Osteocyte (in vitro differentiated cells): Measurements from ENCODE around the gene BANP. TPM values are rescaled to one million over a fixed set of nuclear protein-coding genes. Genes with fewer than 3 reads are reported as not detected.
"Not testable (repeated sequence)": the region's sequence is repeated elsewhere in the genome, so short reads cannot be mapped to it uniquely, and the experiment has no call there.

ENCODE experiments used
- DNase-seq: peaks from one replicate; pipeline ENCODE4 v3.0.0; 2021; ENCODE audit warnings: mixed read lengths; ENCODE audit not compliant: unreplicated experiment; ENCODE audit errors: extremely low spot score
- H3K27ac Mint-ChIP-seq: one replicate; pipeline ENCODE4 v1.8.0; 2021; ENCODE audit warnings: mild to moderate bottlenecking, mixed read lengths; ENCODE audit not compliant: unreplicated experiment
- H3K27me3 Mint-ChIP-seq: one replicate; pipeline ENCODE4 v1.8.0; 2021; ENCODE audit warnings: mixed read lengths; ENCODE audit not compliant: unreplicated experiment
- H3K36me3 Mint-ChIP-seq: one replicate; pipeline ENCODE4 v1.8.0; 2021; ENCODE audit warnings: mixed read lengths; ENCODE audit not compliant: unreplicated experiment
- H3K4me1 Mint-ChIP-seq: one replicate; pipeline ENCODE4 v1.8.0; 2021; ENCODE audit warnings: mixed read lengths; ENCODE audit not compliant: unreplicated experiment
- H3K4me3 Mint-ChIP-seq: one replicate; pipeline ENCODE4 v1.8.0; 2021; ENCODE audit warnings: mild to moderate bottlenecking, moderate library complexity, mixed read lengths; ENCODE audit not compliant: unreplicated experiment
- H3K9me3 Mint-ChIP-seq: one replicate; pipeline ENCODE4 v1.8.0; 2021; ENCODE audit warnings: mixed read lengths; ENCODE audit not compliant: unreplicated experiment
- CTCF ChIP-seq: fragments of 200-600 bp; sonication (generic); IDR thresholded peaks from 2 replicates; pipeline ENCODE4 v1.5.0; 2021; ENCODE audit warnings: antibody characterized with exemption, mild to moderate bottlenecking, moderate library complexity
- total RNA-seq: library from RNA; stranded (reverse); gene quantifications from 2 replicates; pipeline ENCODE4 v1.2.1, GENCODE V29; 2021

BANP gene
- total RNA-seq, 1 donor from 2014 or later = 20.5 TPM

- H3K27ac Mint-ChIP-seq, H3K27me3 Mint-ChIP-seq, H3K4me1 Mint-ChIP-seq, H3K4me3 Mint-ChIP-seq, DNase-seq, H3K9me3 Mint-ChIP-seq: not testable (repeated sequence)
- peaks cover 11% of the 10 kb centered on the region for H3K36me3 Mint-ChIP-seq
Observed at GRCh38 chr16:88041986-88042562, 90.8 kb downstream of the BANP start.

GRCh38 chr16:88043208-88043910, 92.1 kb downstream of the BANP start:
- H3K4me1 Mint-ChIP-seq, H3K27me3 Mint-ChIP-seq, H3K27ac Mint-ChIP-seq, H3K9me3 Mint-ChIP-seq, DNase-seq, H3K4me3 Mint-ChIP-seq: not testable (repeated sequence)
- peaks cover 13% of the 10 kb centered on the region for H3K36me3 Mint-ChIP-seq

DNA sequence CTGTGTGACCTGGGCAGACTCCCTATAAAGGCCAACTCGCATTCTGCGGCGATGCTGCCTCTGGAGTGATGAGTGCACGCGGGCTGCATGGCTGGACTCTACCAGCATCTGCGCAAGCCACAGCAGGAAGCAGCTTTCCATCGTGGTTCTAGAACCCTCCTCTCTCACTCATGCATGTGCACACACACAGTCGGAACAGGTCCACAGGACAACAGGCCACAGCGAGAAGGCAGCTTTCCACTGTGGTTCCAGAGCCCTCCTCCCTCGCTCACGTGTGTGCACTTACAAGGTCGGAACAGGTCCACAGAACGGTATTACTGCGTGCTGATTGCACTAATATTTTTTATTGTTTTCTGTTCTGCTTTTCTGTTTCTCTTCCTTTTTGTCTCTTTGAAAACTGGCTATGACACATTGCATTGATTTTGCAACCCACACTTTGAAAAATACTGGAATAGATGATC, 92.9 kb downstream of the BANP start:
- not testable (repeated sequence) for H3K27me3 Mint-ChIP-seq, DNase-seq, H3K4me3 Mint-ChIP-seq, H3K27ac Mint-ChIP-seq, H3K9me3 Mint-ChIP-seq, H3K4me1 Mint-ChIP-seq
- peaks cover 19% of the 10 kb centered on the region for H3K36me3 Mint-ChIP-seq

DNA sequence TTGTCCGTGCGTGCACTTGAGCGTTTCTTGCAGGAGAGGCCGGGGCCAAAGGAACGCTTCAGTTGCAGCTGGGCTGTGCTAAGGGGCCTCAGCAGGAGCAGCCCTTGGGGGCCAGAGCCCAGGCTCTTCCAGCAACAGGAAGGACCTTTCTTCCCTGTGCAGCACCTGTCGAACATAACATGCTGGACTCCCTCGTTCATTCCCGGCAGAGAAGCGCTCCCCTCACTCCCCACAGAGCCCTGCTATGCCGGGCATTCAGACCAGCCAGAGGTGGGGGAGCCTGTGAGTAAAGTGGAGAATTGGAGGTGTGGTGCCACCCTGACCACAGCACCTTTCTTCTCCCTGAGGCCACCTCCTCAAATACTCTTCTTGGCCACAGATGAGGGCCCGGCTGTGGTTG, 94.1 kb downstream of the BANP start:
- H3K9me3 Mint-ChIP-seq, H3K27me3 Mint-ChIP-seq, H3K4me1 Mint-ChIP-seq, DNase-seq, H3K4me3 Mint-ChIP-seq: not testable (repeated sequence)
- H3K36me3 Mint-ChIP-seq = peaks cover 28% of the 10 kb centered on the region
- peak overlapping the region; percentile 23 for H3K27ac Mint-ChIP-seq

DNA sequence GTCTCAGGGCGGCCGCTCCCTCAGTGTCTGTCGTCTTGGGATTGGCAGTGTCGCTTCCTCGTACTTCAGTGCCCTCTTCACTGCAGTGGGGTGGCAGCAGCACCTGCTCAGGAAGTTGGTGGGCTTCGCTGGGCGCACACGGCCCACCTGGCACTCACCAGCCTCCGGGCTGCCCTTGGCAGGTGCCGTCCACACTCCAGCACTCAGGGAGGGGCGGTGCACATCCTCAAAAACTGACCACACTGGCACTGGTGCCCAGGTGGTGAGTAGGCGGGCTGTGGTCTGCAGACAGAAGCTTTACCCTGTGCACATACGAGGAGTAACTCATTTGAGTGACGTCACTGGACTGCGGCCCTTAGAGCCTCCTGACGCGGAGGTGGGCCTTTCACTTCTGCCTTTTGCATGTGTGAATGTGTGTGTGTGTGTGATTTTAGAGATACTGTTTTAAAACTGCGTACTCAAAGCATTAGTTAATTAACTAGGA, 94.6 kb downstream of the BANP start:
- peaks cover 31% of the 10 kb centered on the region for H3K36me3 Mint-ChIP-seq
- H3K27me3 Mint-ChIP-seq = no peaks in the 10 kb centered on the region
- no peak overlapping the region for H3K4me3 Mint-ChIP-seq
- no peak overlapping the region for H3K27ac Mint-ChIP-seq
- no peaks in the 10 kb centered on the region for H3K9me3 Mint-ChIP-seq
- TF ChIP-seq CTCF = no peak
- no peaks in the 10 kb centered on the region for H3K4me1 Mint-ChIP-seq
- DNase-seq = no peak

- no peak for DNase-seq
Observed at GRCh38 chr16:88047462-88047861, 96.2 kb downstream of the BANP start.

More at GRCh38 chr16:88047462-88047861, 96.2 kb downstream of the BANP start:
- TF ChIP-seq CTCF = no peak
- H3K27ac Mint-ChIP-seq = no peak overlapping the region
- no peaks in the 10 kb centered on the region for H3K9me3 Mint-ChIP-seq
- H3K27me3 Mint-ChIP-seq = no peaks in the 10 kb centered on the region
- H3K36me3 Mint-ChIP-seq = peaks cover 30% of the 10 kb centered on the region
- no peaks in the 10 kb centered on the region for H3K4me1 Mint-ChIP-seq
- H3K4me3 Mint-ChIP-seq = no peak overlapping the region
